HG02884 (cell line): ENCODE data around the gene H19.

Experiments used
- ATAC-seq: cut with Tn5 transposase; IDR thresholded peaks from one replicate; pipeline ENCODE4 v1.9.1; 2021; ENCODE audit warnings: mild to moderate bottlenecking, moderate library complexity; ENCODE audit not compliant: unreplicated experiment

The H19 gene

GRCh38 chr11:1997755-1998154 lies at the start of gene H19:
Gene H19, minus strand, starts transcription at chr11:1997842.
- ATAC-seq: no peak

- no peak for ATAC-seq
Measured at GRCh38 chr11:2041963-2042362, 44.3 kb upstream of the H19 start.

GRCh38 chr11:2041153-2041552 lies 43.5 kb upstream of the H19 start:
- no peak for ATAC-seq

GRCh38 chr11:2039198-2039759 lies 41.6 kb upstream of the H19 start:
- no peak for ATAC-seq

- ATAC-seq: no peak
Measured at GRCh38 chr11:2036863-2037486, 39.3 kb upstream of the H19 start.

GRCh38 chr11:2035382-2035781 lies 37.7 kb upstream of the H19 start:
- ATAC-seq: no peak

GRCh38 chr11:2031058-2031457 lies 33.4 kb upstream of the H19 start:
- ATAC-seq: no peak

- ATAC-seq: no peak
Measured at GRCh38 chr11:2027708-2028107, 30.1 kb upstream of the H19 start.

GRCh38 chr11:2015025-2015424 lies 17.4 kb upstream of the H19 start:
- ATAC-seq: no peak

- ATAC-seq: no peak
Measured at GRCh38 chr11:2012440-2012839, 14.8 kb upstream of the H19 start.

GRCh38 chr11:2004466-2004865 lies 6.8 kb upstream of the H19 start:
- no peak for ATAC-seq

GRCh38 chr11:2002807-2003206 lies 5.2 kb upstream of the H19 start:
- no peak for ATAC-seq

- ATAC-seq: no peak
Measured at GRCh38 chr11:2002042-2002776, 4.6 kb upstream of the H19 start.

GRCh38 chr11:1998861-1999260 lies 1.2 kb upstream of the H19 start:
- no peak for ATAC-seq

GRCh38 chr11:1998290-1998689 lies 648 bp upstream of the H19 start:
- ATAC-seq: no peak

- ATAC-seq: no peak
Measured at GRCh38 chr11:1994121-1994520, 3.5 kb downstream of the H19 start.

- ATAC-seq: no peak
Measured at GRCh38 chr11:1992111-1992510, 5.5 kb downstream of the H19 start.

- no peak for ATAC-seq
Measured at GRCh38 chr11:1990872-1991578, 6.6 kb downstream of the H19 start.

GRCh38 chr11:1989953-1990352 lies 7.7 kb downstream of the H19 start:
- no peak for ATAC-seq

GRCh38 chr11:1988667-1989317 lies 8.8 kb downstream of the H19 start:
- no peak for ATAC-seq

GRCh38 chr11:1988174-1988573 lies 9.5 kb downstream of the H19 start:
- no peak for ATAC-seq
